Measurements from ENCODE around the gene PPP3R2. TPM values are rescaled to one million over a fixed set of nuclear protein-coding genes. Genes with fewer than 3 reads are reported as not detected.
"Not testable (repeated sequence)": the region's sequence is repeated elsewhere in the genome, so short reads cannot be mapped to it uniquely, and the experiment has no call there.

The PPP3R2 gene
- total and polyA plus RNA-seq, 2 donors (not counting 3 experiments of a cell fraction or from before 2014, with no cell fraction given) = not detected

DNA sequence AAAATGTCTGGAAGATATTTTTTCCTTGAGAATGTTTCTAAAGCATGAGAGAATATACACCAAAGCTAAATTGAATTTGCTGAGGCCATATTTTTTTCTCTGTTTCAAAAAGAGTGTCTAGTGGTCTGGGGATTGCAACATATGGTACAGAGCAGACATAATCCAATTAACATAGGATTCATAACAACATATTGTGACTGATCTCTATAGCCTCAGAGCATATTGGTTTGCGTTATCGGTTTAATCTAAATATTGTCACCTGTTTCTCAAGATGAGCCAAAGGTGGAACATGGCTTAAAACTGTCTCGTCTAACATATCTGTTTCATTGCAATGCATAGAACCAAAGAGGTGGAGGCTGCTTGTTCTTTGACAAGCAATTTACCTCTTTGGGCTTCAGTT lies 3.9 kb downstream of the PPP3R2 start:
- BruUV-seq (replicated peaks) = no TSS peak

DNA sequence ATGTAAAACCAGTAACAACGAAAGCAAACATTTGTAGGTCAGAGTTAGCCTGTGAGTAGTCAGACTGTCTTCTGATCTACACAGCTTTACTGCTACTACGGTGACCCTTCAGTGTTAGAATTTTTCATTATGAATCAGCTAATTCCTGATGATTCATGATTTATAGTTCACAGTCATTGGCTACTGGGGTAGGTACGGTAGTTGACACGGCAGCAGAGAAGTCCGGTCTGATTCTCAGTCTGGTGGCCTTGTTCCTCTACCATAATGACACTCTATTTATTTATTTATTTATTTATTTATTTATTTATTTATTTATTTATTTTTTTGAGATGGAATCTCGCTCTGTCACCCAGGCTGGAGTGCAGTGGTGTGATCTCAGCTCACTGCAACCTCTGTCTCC lies 4.7 kb downstream of the PPP3R2 start:
- DNase-seq (ENCODE audit: low read depth, low spot score); BruUV-seq (replicated peaks); H3K9me1 ChIP-seq (replicated peaks; ENCODE audit: control insufficient read depth, extremely low read depth, insufficient read depth, low read length); FAIRE-seq; H3K27me3 ChIP-seq (ENCODE audit: control insufficient read depth in 2 of 2, insufficient read depth in 2 of 2, low read length in 2 of 2); H3K36me3 ChIP-seq (ENCODE audit: control insufficient read depth in 2 of 2, extremely low read depth in 1 of 2, insufficient read depth in 2 of 2, low read length in 2 of 2); H4K20me1 ChIP-seq (replicated peaks; ENCODE audit: control insufficient read depth, extremely low read depth, insufficient read depth, low read length); H3K4me1 ChIP-seq (ENCODE audit: control insufficient read depth, extremely low read depth, insufficient read depth, low read length); dilution Hi-C loops (cut with MboI; ENCODE audit: extremely low pct_ligation_motif_present, low sequenced_read_pairs); H3K79me2 ChIP-seq (ENCODE audit: control insufficient read depth, insufficient read depth, low read length); intact Hi-C loops (cut with micrococcal nuclease); H3K9me3 ChIP-seq (replicated peaks; ENCODE audit: control insufficient read depth, insufficient read depth, low read length); H3K4me2 ChIP-seq (ENCODE audit: insufficient read depth, low read length); H2AFZ ChIP-seq (ENCODE audit: low read depth, low read length); H3K9ac ChIP-seq (replicated peaks; ENCODE audit: extremely low read depth, insufficient read depth, low read length); H3K4me3 ChIP-seq (replicated peaks in 1 of 3; ENCODE audit: insufficient read depth in 1 of 3, low read depth in 1 of 3, low read length in 3 of 3); POLR2A ChIA-PET; H3K27ac ChIP-seq (ENCODE audit: insufficient read depth, low read depth, low read length); CTCF ChIA-PET: not testable (repeated sequence)

More for the DNA sequence above, 3.9 kb downstream of the PPP3R2 start:
- no peak for DNase-seq (ENCODE audit: low read depth, low spot score)
- POLR2A ChIA-PET = no interaction called here
- no peak for TF ChIP-seq POLR2AphosphoS5 (IDR thresholded peaks at IDR 0.05; ENCODE audit: insufficient read depth, low read depth, low read length)
- no peak for TF ChIP-seq POLR2A (IDR thresholded peaks at IDR 0.05; ENCODE audit: low read depth, low read length)
- TF ChIP-seq MYC (IDR thresholded peaks at IDR 0.05; ENCODE audit: low read depth, low read length) = no peak
- TF ChIP-seq JUN (IDR thresholded peaks at IDR 0.05; ENCODE audit: borderline replicate concordance, insufficient read depth, insufficient read length, low read depth) = no peak
- TF ChIP-seq FOS (IDR thresholded peaks at IDR 0.05; ENCODE audit: borderline replicate concordance, insufficient read depth, low read length) = no peak
- no peak for TF ChIP-seq CTCF (IDR thresholded peaks at IDR 0.05; ENCODE audit: extremely low read depth in 1 of 2, insufficient read depth in 1 of 2, low read depth in 1 of 2, low read length in 2 of 2)
- TF ChIP-seq MAX (IDR thresholded peaks at IDR 0.05; ENCODE audit: insufficient read depth, insufficient read length) = no peak
- Histone ChIP-seq H3K4me2 (ENCODE audit: insufficient read depth, low read length) (no peak overlapping the region), H3K36me3 (ENCODE audit: control insufficient read depth in 2 of 2, extremely low read depth in 1 of 2, insufficient read depth in 2 of 2, low read length in 2 of 2) (no peaks in the 10 kb centered on the region), H3K9me3 (replicated peaks; ENCODE audit: control insufficient read depth, insufficient read depth, low read length) (no peaks in the 10 kb centered on the region), H4K20me1 (replicated peaks; ENCODE audit: control insufficient read depth, extremely low read depth, insufficient read depth, low read length) (no peaks in the 10 kb centered on the region), H3K9ac (replicated peaks; ENCODE audit: extremely low read depth, insufficient read depth, low read length) (no peak overlapping the region), H3K4me3 (replicated peaks in 1 of 3; ENCODE audit: insufficient read depth in 1 of 3, low read depth in 1 of 3, low read length in 3 of 3) (no peak overlapping the region), H3K27ac (ENCODE audit: insufficient read depth, low read depth, low read length) (no peak overlapping the region), H2AFZ (ENCODE audit: low read depth, low read length) (no peak overlapping the region), H3K27me3 (ENCODE audit: control insufficient read depth in 2 of 2, insufficient read depth in 2 of 2, low read length in 2 of 2) (no peaks in the 10 kb centered on the region), H3K79me2 (ENCODE audit: control insufficient read depth, insufficient read depth, low read length) (no peaks in the 10 kb centered on the region), H3K4me1 (ENCODE audit: control insufficient read depth, extremely low read depth, insufficient read depth, low read length) (no peaks in the 10 kb centered on the region), H3K9me1 (replicated peaks; ENCODE audit: control insufficient read depth, extremely low read depth, insufficient read depth, low read length) (no peaks in the 10 kb centered on the region)
- CTCF ChIA-PET = no interaction called here
- dilution Hi-C loops (cut with MboI; ENCODE audit: extremely low pct_ligation_motif_present, low sequenced_read_pairs) (no loop called here), intact Hi-C loops (cut with micrococcal nuclease) (no loop called here)
- no peak for FAIRE-seq
